Measurements from ENCODE around the gene OR8B8.

GRCh38 chr11:124446916-124447315, 1.4 kb upstream of the OR8B8 start:
- TF ChIP-seq POLR2A (IDR thresholded peaks at IDR 0.05) (no peak), EP300 (IDR thresholded peaks at IDR 0.05) (no peak)
- TF ChIP-seq, protein P1, sequence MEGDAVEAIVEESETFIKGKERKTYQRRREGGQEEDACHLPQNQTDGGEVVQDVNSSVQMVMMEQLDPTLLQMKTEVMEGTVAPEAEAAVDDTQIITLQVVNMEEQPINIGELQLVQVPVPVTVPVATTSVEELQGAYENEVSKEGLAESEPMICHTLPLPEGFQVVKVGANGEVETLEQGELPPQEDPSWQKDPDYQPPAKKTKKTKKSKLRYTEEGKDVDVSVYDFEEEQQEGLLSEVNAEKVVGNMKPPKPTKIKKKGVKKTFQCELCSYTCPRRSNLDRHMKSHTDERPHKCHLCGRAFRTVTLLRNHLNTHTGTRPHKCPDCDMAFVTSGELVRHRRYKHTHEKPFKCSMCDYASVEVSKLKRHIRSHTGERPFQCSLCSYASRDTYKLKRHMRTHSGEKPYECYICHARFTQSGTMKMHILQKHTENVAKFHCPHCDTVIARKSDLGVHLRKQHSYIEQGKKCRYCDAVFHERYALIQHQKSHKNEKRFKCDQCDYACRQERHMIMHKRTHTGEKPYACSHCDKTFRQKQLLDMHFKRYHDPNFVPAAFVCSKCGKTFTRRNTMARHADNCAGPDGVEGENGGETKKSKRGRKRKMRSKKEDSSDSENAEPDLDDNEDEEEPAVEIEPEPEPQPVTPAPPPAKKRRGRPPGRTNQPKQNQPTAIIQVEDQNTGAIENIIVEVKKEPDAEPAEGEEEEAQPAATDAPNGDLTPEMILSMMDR (IDR thresholded peaks at IDR 0.05): no peak

All from tibial nerve (tissue), 4 donors.